ENCODE results near the gene PCED1A.

Gene PCED1A

DNA sequence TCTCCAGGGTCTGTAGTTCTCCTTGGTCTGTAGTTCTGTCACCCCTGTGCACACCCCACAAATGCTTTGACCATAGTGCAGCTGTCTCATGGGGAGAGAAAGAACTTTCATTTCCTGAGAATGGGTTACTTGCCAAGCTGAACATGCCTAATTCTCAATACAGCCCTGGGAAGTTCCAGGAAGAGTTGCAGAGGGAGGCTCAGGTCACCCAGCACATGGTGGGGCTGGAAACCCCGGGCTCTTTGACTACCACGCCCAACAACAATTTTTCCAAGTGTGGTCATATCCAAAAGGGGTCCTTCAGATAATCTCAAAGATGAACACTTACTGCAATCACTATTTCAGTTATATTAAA, 30.6 kb upstream of the PCED1A start:
- Histone ChIP-seq H3K36me3 (replicated peaks; ENCODE audit: insufficient read depth, low read length) (no peaks in the 10 kb centered on the region), H3K9ac (ENCODE audit: low read length) (no peak overlapping the region), H3K79me2 (ENCODE audit: low read length) (peaks cover 26% of the 10 kb centered on the region), H4K20me1 (ENCODE audit: insufficient read depth, low read length) (no peaks in the 10 kb centered on the region), H3K9me2 (replicated peaks; ENCODE audit: insufficient read depth, low read length) (no peaks in the 10 kb centered on the region), H3F3A (ENCODE audit: insufficient read depth, low read length) (peaks cover 10% of the 10 kb centered on the region; the same call in 1 of the 2 replicates), H2AFZ (ENCODE audit: low read length) (no peak overlapping the region), H3K9me3 (replicated peaks; ENCODE audit: insufficient read depth, low read length) (no peaks in the 10 kb centered on the region), H3K4me3 (ENCODE audit: low read length) (no peak overlapping the region), H3K4me1 (ENCODE audit: low read length) (peaks cover 13% of the 10 kb centered on the region), H3K4me2 (ENCODE audit: low read depth, low read length) (no peak overlapping the region), H3K27ac (ENCODE audit: low read length) (no peak overlapping the region), H3K27me3 (replicated peaks; ENCODE audit: insufficient read depth, low read length) (no peaks in the 10 kb centered on the region)
- TF ChIP-seq, protein P1, sequence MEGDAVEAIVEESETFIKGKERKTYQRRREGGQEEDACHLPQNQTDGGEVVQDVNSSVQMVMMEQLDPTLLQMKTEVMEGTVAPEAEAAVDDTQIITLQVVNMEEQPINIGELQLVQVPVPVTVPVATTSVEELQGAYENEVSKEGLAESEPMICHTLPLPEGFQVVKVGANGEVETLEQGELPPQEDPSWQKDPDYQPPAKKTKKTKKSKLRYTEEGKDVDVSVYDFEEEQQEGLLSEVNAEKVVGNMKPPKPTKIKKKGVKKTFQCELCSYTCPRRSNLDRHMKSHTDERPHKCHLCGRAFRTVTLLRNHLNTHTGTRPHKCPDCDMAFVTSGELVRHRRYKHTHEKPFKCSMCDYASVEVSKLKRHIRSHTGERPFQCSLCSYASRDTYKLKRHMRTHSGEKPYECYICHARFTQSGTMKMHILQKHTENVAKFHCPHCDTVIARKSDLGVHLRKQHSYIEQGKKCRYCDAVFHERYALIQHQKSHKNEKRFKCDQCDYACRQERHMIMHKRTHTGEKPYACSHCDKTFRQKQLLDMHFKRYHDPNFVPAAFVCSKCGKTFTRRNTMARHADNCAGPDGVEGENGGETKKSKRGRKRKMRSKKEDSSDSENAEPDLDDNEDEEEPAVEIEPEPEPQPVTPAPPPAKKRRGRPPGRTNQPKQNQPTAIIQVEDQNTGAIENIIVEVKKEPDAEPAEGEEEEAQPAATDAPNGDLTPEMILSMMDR (IDR thresholded peaks at IDR 0.05; ENCODE audit: low read length): no peak
- TF ChIP-seq EZH2 (optimal IDR thresholded peaks at IDR 0.05; ENCODE audit: low read depth, low read length) (no peak), EZH2phosphoT487 (IDR thresholded peaks at IDR 0.05; ENCODE audit: low read length) (no peak)
- DNase-seq: no peak

DNA sequence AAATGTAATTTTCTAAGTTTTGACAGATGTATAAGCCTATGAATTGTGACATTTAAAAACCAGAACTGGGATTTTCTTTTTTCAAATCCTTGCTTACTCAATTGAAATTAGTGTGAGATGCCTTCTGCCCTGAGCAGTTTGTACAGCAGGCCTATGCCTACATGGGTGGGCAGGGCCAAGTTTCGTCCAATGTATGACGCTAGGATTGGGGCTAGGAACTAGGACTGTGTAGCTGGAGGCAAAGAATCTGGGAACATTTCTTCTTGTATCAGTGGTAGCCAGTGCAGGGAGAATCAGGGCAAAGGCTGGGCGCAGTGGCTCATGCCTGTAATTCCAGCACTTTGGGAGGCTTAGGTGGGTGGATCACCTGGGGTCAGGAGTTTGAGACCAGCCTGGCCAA, 28.9 kb upstream of the PCED1A start:
- H3K4me1 ChIP-seq (ENCODE audit: low read length): peaks cover 3% of the 10 kb centered on the region; the same call in 1 of the 2 replicates

DNA sequence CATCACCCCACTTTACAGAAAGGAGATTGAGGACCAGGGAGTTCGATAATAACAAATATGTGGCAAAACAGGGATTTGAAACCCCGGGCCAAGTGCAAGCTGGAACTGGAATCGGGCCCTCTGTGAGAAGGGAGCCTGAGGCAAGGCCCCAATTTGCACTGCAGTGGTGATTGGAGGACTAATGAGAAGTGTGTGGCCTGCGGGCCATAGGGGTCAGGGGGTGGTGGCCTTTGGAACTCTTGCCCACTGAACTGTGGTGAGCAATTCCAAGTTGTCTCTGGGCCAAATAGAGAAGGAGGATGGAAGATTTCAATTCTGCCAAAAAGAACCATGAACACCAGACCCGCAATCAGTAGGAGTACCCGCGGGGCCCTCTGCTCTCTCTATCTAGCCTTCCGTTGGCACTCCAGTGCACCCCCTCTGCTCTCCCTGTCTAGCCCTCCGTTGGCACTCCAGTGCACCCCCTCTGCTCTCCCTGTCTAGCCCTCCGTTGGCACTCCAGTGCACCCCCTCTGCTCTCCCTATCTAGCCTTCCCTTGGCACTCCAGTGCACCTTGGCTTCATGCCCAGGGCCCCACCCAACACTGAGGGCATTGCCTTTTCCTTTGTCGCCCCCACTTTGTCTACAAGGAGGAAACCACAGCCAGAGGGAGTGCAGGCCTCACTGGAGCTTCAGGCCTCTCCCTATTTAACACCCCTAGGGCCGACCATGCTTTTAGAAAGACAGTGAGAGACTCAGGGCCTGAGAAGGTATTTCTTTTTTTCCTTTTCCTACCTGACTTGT, 26.8 kb upstream of the PCED1A start:
- no peaks in the 10 kb centered on the region for H3K36me3 ChIP-seq (replicated peaks; ENCODE audit: insufficient read depth, low read length)
- no peak overlapping the region for H3K4me3 ChIP-seq (ENCODE audit: low read length)
- H3K27me3 ChIP-seq (replicated peaks; ENCODE audit: insufficient read depth, low read length): no peaks in the 10 kb centered on the region
- H3K79me2 ChIP-seq (ENCODE audit: low read length): no peaks in the 10 kb centered on the region
- H2AFZ ChIP-seq (ENCODE audit: low read length): no peak overlapping the region
- H3K9me2 ChIP-seq (replicated peaks; ENCODE audit: insufficient read depth, low read length): no peaks in the 10 kb centered on the region
- no peaks in the 10 kb centered on the region for H3F3A ChIP-seq (ENCODE audit: insufficient read depth, low read length)
- TF ChIP-seq EZH2 (optimal IDR thresholded peaks at IDR 0.05; ENCODE audit: low read depth, low read length): no peak
- TF ChIP-seq, protein P1 (IDR thresholded peaks at IDR 0.05; ENCODE audit: low read length): no peak
- no peak for TF ChIP-seq EZH2phosphoT487 (IDR thresholded peaks at IDR 0.05; ENCODE audit: low read length)
- no peak overlapping the region for H3K9ac ChIP-seq (ENCODE audit: low read length)
- no peak for DNase-seq
- H3K4me1 ChIP-seq (ENCODE audit: low read length): 0 out of 2 replicates have a peak, but pooled peaks cover 1% of the 10 kb centered on the region
- no peak overlapping the region for H3K4me2 ChIP-seq (ENCODE audit: low read depth, low read length)
- H3K27ac ChIP-seq (ENCODE audit: low read length): no peak overlapping the region
- H4K20me1 ChIP-seq (ENCODE audit: insufficient read depth, low read length): no peaks in the 10 kb centered on the region
- H3K9me3 ChIP-seq (replicated peaks; ENCODE audit: insufficient read depth, low read length): no peaks in the 10 kb centered on the region

More for the DNA sequence above, 28.9 kb upstream of the PCED1A start:
- Histone ChIP-seq H4K20me1 (ENCODE audit: insufficient read depth, low read length) (no peaks in the 10 kb centered on the region), H3K4me2 (ENCODE audit: low read depth, low read length) (no peak overlapping the region), H3K27me3 (replicated peaks; ENCODE audit: insufficient read depth, low read length) (no peaks in the 10 kb centered on the region), H3F3A (ENCODE audit: insufficient read depth, low read length) (peaks cover 8% of the 10 kb centered on the region; the same call in 1 of the 2 replicates), H3K4me3 (ENCODE audit: low read length) (no peak overlapping the region), H3K9ac (ENCODE audit: low read length) (no peak overlapping the region), H3K27ac (ENCODE audit: low read length) (no peak overlapping the region), H3K9me3 (replicated peaks; ENCODE audit: insufficient read depth, low read length) (no peaks in the 10 kb centered on the region), H3K79me2 (ENCODE audit: low read length) (peaks cover 8% of the 10 kb centered on the region), H3K36me3 (replicated peaks; ENCODE audit: insufficient read depth, low read length) (no peaks in the 10 kb centered on the region), H2AFZ (ENCODE audit: low read length) (no peak overlapping the region), H3K9me2 (replicated peaks; ENCODE audit: insufficient read depth, low read length) (no peaks in the 10 kb centered on the region)
- no peak for DNase-seq
- TF ChIP-seq, protein P1 (IDR thresholded peaks at IDR 0.05; ENCODE audit: low read length): no peak
- TF ChIP-seq EZH2 (optimal IDR thresholded peaks at IDR 0.05; ENCODE audit: low read depth, low read length): no peak
- no peak for TF ChIP-seq EZH2phosphoT487 (IDR thresholded peaks at IDR 0.05; ENCODE audit: low read length)

Measured in MM.1S (cell line).